NT2/D1 (cell line): ENCODE data around the gene MADD.
A peak's percentile ranks its signal among the peaks of the same experiment; 100 is the strongest.

Experiments used
- DNase-seq: peaks from one replicate; pipeline ENCODE4 v3.0.0-alpha.2; 2011; ENCODE audit warnings: low read depth, low spot score
- H3K27me3 ChIP-seq: 2 replicates; pipeline ENCODE4 v1.6.0; 2011; ENCODE audit warnings: mild to moderate bottlenecking; ENCODE audit not compliant: insufficient read length, insufficient read depth
- H3K36me3 ChIP-seq: 2 replicates; pipeline ENCODE4 v1.6.1; 2011; ENCODE audit warnings: mild to moderate bottlenecking, low read length, mixed read lengths; ENCODE audit not compliant: insufficient read depth, insufficient read length
- H3K4me1 ChIP-seq: 2 replicates; pipeline ENCODE4 v1.5.1; 2011; ENCODE audit not compliant: insufficient read depth, insufficient read length
- H3K4me3 ChIP-seq: 2 replicates; pipeline ENCODE4 v1.5.1; 2011; ENCODE audit warnings: low read depth; ENCODE audit not compliant: insufficient read length
- H3K9ac ChIP-seq: 2 replicates; pipeline ENCODE4 v1.6.0; 2011; ENCODE audit warnings: low read depth; ENCODE audit not compliant: insufficient read length
- H3K9me3 ChIP-seq: 2 replicates; pipeline ENCODE4 v1.5.1; 2011; ENCODE audit warnings: mild to moderate bottlenecking, low read length; ENCODE audit not compliant: insufficient read depth
- SUZ12 ChIP-seq: IDR thresholded peaks from 2 replicates; pipeline ENCODE4 v1.6.1; 2011; ENCODE audit not compliant: insufficient read length, insufficient read depth; ENCODE audit errors: extremely low read depth
- YY1 ChIP-seq: IDR thresholded peaks from 2 replicates; pipeline ENCODE4 v1.6.1; 2011; ENCODE audit not compliant: insufficient read length, insufficient read depth
- ZNF274 ChIP-seq: IDR thresholded peaks from 2 replicates; pipeline ENCODE4 v1.6.1; 2011; ENCODE audit warnings: mild to moderate bottlenecking, low read depth, low read length

MADD gene

DNA sequence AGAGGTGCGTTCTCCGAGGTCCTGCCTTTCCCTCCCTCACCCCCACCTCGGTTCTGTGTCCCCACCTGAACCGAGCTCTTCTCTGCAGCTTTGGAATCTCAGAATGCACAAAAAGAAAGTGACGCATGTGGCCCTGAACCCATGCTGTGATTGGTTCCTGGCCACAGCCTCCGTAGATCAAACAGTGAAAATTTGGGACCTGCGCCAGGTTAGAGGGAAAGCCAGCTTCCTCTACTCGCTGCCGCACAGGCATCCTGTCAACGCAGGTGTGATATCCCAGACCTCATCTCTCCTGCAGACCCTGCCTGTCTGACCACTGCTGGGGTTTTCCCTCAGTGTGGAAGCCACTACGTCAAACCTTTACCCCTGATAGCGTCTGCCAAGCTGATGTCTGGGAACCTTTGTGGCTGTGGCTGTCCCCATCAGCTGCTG lies 35.2 kb upstream of the MADD start:
- peak overlapping the region; percentile 57 for H3K9ac ChIP-seq
- H3K4me1 ChIP-seq: peaks cover 11% of the 10 kb centered on the region
- peaks cover 47% of the 10 kb centered on the region for H3K36me3 ChIP-seq

DNA sequence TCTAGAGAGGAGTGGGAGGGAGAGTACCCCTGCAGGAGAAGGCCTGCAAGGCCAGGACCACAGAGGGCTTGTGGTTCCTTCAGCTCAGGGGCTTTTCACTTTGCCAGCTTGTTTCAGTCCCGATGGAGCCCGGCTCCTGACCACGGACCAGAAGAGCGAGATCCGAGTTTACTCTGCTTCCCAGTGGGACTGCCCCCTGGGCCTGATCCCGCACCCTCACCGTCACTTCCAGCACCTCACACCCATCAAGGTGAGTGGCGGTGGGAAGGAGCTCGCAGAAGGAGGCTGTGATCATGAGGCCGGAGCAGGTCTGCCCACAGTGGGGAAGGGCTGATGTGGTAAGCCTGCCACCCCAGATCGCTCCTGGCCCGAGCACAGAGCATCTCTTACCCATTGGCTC lies 34.8 kb upstream of the MADD start:
- Histone ChIP-seq H3K27me3 (no peaks in the 10 kb centered on the region), H3K36me3 (peaks cover 51% of the 10 kb centered on the region), H3K4me1 (peaks cover 11% of the 10 kb centered on the region), H3K9me3 (no peaks in the 10 kb centered on the region), H3K4me3 (no peak overlapping the region), H3K9ac (no peak overlapping the region)
- no peak for DNase-seq
- no peak for TF ChIP-seq ZNF274
- no peak for TF ChIP-seq SUZ12
- TF ChIP-seq YY1: no peak

More for the DNA sequence above, 35.2 kb upstream of the MADD start:
- Histone ChIP-seq H3K4me3 (no peak overlapping the region), H3K27me3 (no peaks in the 10 kb centered on the region), H3K9me3 (no peaks in the 10 kb centered on the region)
- TF ChIP-seq SUZ12 (no peak), ZNF274 (no peak), YY1 (no peak)
- no peak for DNase-seq

DNA sequence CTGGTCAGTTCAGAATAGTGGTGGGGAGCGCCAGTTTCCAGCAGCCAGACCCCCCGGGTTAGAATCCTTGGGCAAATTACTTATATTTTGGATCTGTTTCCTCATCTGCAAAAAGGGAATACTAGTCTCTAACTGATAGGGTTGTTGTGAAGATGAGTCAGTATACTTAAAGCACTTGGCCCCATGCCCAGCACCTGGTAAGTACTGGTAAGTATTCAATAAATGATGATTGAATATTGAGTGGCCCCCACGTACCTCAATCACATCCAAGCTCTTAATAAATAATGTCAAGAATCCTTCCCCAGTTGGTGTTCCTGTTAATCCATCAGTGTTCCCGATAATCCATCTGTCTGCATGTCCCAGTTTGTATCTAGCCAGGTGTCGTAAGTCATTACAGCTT lies 33.5 kb upstream of the MADD start:
- no peaks in the 10 kb centered on the region for H3K27me3 ChIP-seq
- no peak overlapping the region for H3K4me3 ChIP-seq
- H3K36me3 ChIP-seq: peaks cover 56% of the 10 kb centered on the region

DNA sequence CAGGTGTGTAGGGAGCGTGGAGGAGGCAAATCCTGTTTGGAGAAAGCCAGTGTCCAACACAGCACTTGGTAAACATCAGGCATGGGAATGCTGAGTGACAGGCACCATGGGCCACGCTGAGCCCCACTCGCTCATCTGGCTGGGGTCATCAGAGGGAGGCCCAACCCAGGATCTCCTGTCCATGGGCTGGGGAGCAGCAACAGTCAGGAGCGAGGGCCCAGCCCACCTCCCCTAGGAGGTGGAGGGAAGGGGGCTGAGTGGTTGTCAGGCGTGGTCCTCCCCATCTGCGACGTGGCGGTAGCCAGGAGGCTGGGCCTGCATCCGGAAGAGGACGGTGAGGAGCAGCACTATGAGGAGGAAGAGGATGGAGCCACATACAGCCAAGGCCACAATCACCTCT lies 30.1 kb upstream of the MADD start:
- H3K9me3 ChIP-seq: no peaks in the 10 kb centered on the region
- TF ChIP-seq SUZ12 (no peak), ZNF274 (no peak), YY1 (no peak)
- H3K36me3 ChIP-seq: peaks cover 69% of the 10 kb centered on the region
- H3K4me1 ChIP-seq: peaks cover 7% of the 10 kb centered on the region
- DNase-seq: no peak
- no peaks in the 10 kb centered on the region for H3K27me3 ChIP-seq
- no peak overlapping the region for H3K9ac ChIP-seq
- H3K4me3 ChIP-seq: no peak overlapping the region

More for the DNA sequence above, 33.5 kb upstream of the MADD start:
- DNase-seq: no peak
- H3K9ac ChIP-seq: no peak overlapping the region
- TF ChIP-seq ZNF274: no peak
- no peak for TF ChIP-seq YY1
- no peak for TF ChIP-seq SUZ12
- H3K9me3 ChIP-seq: no peaks in the 10 kb centered on the region
- peaks cover 11% of the 10 kb centered on the region for H3K4me1 ChIP-seq

DNA sequence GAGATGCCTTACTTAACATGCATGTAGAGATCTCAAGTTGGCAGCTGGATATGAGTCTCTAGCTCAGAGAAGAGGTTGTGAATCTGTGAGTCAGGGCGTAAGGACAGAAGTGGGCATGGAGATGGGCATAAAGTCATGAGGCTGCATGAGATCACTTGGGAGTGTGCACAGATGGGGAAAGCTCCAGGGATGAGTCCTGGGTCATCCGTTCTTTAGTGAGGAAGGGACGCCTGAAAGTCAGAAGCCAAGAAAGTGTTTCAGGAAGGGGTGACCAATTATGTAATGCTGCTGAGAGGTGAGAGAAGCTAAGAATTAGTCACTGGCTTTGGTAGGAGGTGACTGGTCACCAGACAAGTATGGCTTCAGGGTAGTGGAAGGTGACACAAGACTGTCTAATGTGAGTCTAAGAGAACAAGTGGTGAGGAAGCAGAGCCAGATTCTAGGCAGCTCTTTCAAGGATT lies 28.1 kb upstream of the MADD start:
- H3K4me3 ChIP-seq: no peak overlapping the region
- no peaks in the 10 kb centered on the region for H3K9me3 ChIP-seq
- no peak overlapping the region for H3K9ac ChIP-seq
- TF ChIP-seq ZNF274 (no peak), SUZ12 (no peak), YY1 (no peak)
- no peak for DNase-seq
- peaks cover 79% of the 10 kb centered on the region for H3K36me3 ChIP-seq
- peaks cover 3% of the 10 kb centered on the region for H3K4me1 ChIP-seq
- H3K27me3 ChIP-seq: no peaks in the 10 kb centered on the region

DNA sequence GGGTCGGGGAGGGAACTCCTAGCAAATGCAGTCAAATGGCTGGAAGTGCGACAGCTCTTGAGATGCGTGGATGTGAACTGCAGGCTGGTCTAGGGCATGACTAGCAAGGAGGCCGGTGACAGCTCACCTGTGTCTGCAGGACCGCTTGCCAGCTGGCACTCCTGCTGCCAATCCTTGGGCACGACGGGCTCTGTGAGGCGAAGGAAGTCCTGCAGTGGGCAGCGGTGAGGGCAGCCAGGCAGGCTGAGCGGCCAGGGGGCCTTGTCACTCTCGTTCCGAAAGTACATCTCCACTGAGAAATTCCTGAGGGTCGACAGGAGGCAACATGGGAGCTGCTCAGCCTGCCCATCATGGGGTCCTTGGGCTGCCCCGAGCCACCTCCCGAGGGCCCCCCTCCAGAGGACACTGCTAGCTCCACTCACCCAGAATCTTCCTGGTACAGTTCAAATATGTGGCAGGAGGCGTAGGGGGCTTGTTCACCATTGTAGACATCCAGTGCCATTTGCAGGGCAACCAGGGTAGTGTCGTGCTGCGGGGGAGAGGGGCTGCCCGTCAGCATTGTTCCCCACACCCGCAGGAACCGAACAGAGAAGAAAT lies 27.2 kb upstream of the MADD start:
- H3K4me1 ChIP-seq: peaks cover 3% of the 10 kb centered on the region
- H3K9me3 ChIP-seq: no peaks in the 10 kb centered on the region
- TF ChIP-seq YY1: no peak
- TF ChIP-seq ZNF274: no peak
- TF ChIP-seq SUZ12: no peak
- H3K36me3 ChIP-seq: peaks cover 85% of the 10 kb centered on the region
- DNase-seq: no peak
- no peaks in the 10 kb centered on the region for H3K27me3 ChIP-seq
- no peak overlapping the region for H3K9ac ChIP-seq
- H3K4me3 ChIP-seq: no peak overlapping the region

DNA sequence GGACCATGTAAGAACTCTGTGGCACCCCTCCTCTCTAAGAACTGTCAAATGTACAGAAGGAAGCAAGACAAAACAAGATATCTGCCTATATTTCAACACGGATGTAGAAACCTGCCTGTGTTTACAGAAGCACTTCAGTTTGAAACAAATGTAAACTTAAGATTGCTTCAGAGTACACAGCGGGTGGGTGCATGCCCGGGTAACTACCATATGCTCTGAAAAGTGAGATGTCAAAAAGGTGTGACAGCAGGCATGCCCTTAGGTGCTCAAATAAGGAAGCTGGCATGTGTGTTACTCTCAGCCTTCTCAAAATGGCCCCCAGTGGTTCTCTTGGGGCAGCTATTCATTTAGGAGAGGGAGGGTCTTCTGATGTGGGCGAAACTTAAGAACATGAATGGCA lies 26.5 kb upstream of the MADD start:
- no peaks in the 10 kb centered on the region for H3K27me3 ChIP-seq
- TF ChIP-seq SUZ12 (no peak), ZNF274 (no peak), YY1 (no peak)
- DNase-seq: no peak
- no peak overlapping the region for H3K9ac ChIP-seq
- no peaks in the 10 kb centered on the region for H3K9me3 ChIP-seq
- H3K4me3 ChIP-seq: no peak overlapping the region
- H3K4me1 ChIP-seq: no peaks in the 10 kb centered on the region
- H3K36me3 ChIP-seq: peaks cover 80% of the 10 kb centered on the region
